ENCODE measurements around the gene GLUD1. TPM values are rescaled to one million over a fixed set of nuclear protein-coding genes. Genes with fewer than 3 reads are reported as not detected.
"Not testable (repeated sequence)": the region's sequence is repeated elsewhere in the genome, so short reads cannot be mapped to it uniquely, and the experiment has no call there.

GLUD1 gene
- total RNA-seq, 1 donor from 2014 or later: 120 TPM

DNA sequence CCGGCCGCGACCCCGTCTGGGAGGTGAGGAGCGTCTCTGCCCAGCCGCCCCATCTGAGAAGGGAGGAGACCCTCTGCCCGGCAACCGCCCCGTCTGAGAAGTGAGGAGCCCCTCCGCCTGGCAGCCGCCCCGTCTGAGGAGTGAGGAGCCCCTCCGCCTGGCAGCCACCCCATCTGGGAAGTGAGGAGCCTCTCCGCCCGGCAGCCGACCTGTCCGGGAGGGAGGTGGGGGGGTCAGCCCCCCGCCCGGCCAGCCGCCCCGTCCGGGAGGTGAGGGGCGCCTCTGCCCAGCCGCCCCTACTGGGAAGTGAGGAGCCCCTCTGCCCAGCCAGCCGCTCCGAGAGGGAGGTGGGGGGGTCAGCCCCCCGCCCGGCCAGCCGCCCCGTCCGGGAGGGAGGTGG lies 14.0 kb downstream of the GLUD1 start:
- ATAC-seq, H3K27me3 ChIP-seq, DNase-seq: not testable (repeated sequence)

DNA sequence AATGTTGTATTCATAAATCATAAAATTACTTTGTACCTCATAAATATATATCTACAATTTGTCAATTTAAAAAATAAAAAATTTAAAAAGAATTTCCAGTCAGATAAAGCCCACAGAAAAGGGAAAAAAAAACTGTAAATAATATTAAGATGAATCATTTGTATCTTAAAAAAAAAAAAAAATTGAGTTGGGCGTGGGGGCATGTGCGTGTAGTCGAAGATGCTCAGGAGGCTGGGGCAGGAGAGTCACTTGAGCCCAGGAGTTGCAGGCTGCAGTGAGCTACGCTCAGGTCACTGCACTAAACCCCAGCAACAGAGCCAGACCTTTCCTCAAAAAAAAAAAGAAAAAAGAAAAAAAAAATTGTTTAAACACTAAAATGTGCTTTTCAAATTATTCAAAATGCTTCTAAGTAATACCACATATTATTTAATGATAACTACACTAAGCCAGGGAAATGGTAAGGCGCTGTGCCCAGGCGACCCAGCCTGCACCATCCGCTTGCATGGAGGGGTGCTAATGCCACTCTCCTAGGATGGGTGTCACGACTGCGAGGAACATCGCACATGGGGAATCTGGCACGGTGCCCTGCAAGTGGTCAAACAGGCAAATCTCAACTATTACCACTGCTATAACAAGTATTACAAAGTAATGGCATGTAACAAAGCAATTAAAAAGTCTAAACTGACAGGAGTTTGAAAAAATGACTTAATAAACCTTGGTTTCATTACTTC lies 15.4 kb downstream of the GLUD1 start:
- Histone ChIP-seq H3K9me3 (no peaks in the 10 kb centered on the region), H3K36me3 (peaks cover 15% of the 10 kb centered on the region), H3K4me1 (peaks cover 18% of the 10 kb centered on the region), H3K4me3 (no peak overlapping the region), H3K27ac (no peak overlapping the region), H3K27me3 (no peaks in the 10 kb centered on the region)
- TF ChIP-seq, protein P1, sequence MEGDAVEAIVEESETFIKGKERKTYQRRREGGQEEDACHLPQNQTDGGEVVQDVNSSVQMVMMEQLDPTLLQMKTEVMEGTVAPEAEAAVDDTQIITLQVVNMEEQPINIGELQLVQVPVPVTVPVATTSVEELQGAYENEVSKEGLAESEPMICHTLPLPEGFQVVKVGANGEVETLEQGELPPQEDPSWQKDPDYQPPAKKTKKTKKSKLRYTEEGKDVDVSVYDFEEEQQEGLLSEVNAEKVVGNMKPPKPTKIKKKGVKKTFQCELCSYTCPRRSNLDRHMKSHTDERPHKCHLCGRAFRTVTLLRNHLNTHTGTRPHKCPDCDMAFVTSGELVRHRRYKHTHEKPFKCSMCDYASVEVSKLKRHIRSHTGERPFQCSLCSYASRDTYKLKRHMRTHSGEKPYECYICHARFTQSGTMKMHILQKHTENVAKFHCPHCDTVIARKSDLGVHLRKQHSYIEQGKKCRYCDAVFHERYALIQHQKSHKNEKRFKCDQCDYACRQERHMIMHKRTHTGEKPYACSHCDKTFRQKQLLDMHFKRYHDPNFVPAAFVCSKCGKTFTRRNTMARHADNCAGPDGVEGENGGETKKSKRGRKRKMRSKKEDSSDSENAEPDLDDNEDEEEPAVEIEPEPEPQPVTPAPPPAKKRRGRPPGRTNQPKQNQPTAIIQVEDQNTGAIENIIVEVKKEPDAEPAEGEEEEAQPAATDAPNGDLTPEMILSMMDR (IDR thresholded peaks at IDR 0.05): no peak
- intact Hi-C loops (cut with DNase I): no loop called here
- ATAC-seq (no peak), DNase-seq (no peak)

More for the DNA sequence above, 14.0 kb downstream of the GLUD1 start:
- H3K36me3 ChIP-seq; H3K9me3 ChIP-seq; H3K27ac ChIP-seq; H3K4me3 ChIP-seq; intact Hi-C loops (cut with DNase I): not testable (repeated sequence)
- H3K4me1 ChIP-seq: peaks cover 26% of the 10 kb centered on the region

DNA sequence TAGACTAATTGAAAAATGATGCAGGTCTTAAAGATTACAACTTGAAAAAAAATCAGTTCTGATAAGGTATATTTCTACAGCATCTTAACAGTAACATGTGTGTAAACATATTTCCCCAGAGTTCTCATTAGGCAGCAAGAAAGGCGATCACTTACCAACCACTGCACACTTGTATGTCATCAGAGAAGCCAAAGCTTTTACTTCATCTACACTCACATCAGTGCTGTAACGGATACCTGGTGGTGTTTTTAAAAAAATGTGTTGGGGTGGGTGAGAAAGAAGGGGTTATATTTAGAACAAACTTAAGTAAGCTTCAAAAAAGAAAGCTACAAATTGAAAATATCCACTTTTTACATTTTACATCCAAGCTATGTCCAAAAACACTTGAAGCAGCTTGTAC lies 18.2 kb downstream of the GLUD1 start:
- H3K4me3 ChIP-seq; intact Hi-C loops (cut with DNase I); H3K9me3 ChIP-seq; DNase-seq; ATAC-seq; H3K4me1 ChIP-seq; H3K27me3 ChIP-seq; H3K27ac ChIP-seq: not testable (repeated sequence)
- peaks cover 44% of the 10 kb centered on the region for H3K36me3 ChIP-seq

DNA sequence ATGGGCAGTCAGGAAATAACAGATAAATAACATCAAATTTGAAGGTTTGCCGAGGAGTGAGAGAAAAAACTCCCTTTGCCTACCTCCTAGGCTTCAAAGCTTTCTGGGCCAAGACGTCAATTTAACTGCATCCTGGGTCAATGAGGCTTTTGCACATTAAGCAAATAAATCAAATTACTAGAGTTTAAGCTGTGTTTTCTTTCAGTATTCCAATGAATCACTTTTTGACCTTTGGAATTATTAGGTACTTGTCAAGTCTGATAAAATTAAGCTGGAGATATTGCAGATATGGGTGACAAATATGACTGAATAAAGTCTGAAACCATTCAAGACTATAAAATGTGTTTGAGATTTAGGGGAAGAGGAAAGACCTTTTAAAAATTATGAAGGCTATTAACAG lies 22.2 kb downstream of the GLUD1 start:
- Histone ChIP-seq H3K4me3 (no peak overlapping the region), H3K27me3 (no peaks in the 10 kb centered on the region), H3K4me1 (no peaks in the 10 kb centered on the region), H3K27ac (no peak overlapping the region), H3K9me3 (no peaks in the 10 kb centered on the region), H3K36me3 (peaks cover 80% of the 10 kb centered on the region)
- intact Hi-C loops (cut with DNase I): no loop called here
- TF ChIP-seq, protein P1 (IDR thresholded peaks at IDR 0.05): no peak
- DNase-seq (no peak), ATAC-seq (no peak)

DNA sequence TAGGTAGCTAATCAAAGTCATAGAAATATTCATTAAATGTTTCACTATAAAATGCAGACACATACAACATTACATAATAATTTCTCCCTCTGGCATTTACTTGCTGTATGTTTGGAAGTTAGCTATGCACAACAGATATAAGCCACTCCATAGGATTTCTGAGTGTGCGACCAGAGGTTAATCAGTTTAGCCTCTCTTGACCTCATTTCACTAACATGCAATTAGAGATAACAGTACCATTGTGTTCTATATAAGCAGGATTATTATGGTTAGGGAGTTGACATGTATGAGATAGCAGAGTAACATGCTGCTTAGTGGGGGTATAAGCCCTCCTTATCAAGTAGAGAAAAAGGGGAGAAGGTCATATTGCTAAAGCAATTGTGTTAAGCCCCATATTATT lies 26.4 kb downstream of the GLUD1 start:
- ATAC-seq: no peak

DNA sequence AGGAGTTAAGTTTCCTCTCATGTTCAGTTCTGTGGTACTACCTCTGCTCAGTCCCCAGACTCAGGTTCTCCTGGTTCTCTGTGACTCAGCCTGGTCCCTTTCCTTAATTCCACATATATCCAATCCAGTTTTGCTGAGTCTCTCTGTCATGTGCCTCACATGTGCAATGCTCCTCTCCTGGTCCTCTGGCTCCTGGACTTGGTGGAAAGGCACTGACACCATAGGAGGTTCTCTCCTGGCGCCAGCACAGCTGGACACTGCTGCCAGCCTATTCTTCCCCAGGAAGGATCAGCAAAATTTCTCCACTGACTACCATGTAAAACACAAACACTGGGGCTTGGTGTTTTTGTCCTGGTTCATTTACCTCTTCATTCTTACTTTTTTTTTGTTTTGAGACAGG lies 27.8 kb downstream of the GLUD1 start:
- Histone ChIP-seq H3K9me3 (no peaks in the 10 kb centered on the region), H3K27ac (no peak overlapping the region), H3K4me1 (no peaks in the 10 kb centered on the region), H3K36me3 (peaks cover 97% of the 10 kb centered on the region), H3K4me3 (no peak overlapping the region), H3K27me3 (no peaks in the 10 kb centered on the region)
- intact Hi-C loops (cut with DNase I): no loop called here
- DNase-seq (no peak), ATAC-seq (no peak)
- TF ChIP-seq, protein P1 (IDR thresholded peaks at IDR 0.05): no peak

More for the DNA sequence above, 26.4 kb downstream of the GLUD1 start:
- DNase-seq: no peak
- no peaks in the 10 kb centered on the region for H3K9me3 ChIP-seq
- peaks cover 97% of the 10 kb centered on the region for H3K36me3 ChIP-seq
- no peaks in the 10 kb centered on the region for H3K4me1 ChIP-seq
- intact Hi-C loops (cut with DNase I): no loop called here
- H3K27ac ChIP-seq: no peak overlapping the region
- H3K27me3 ChIP-seq: no peaks in the 10 kb centered on the region
- no peak overlapping the region for H3K4me3 ChIP-seq
- TF ChIP-seq, protein P1 (IDR thresholded peaks at IDR 0.05): no peak

DNA sequence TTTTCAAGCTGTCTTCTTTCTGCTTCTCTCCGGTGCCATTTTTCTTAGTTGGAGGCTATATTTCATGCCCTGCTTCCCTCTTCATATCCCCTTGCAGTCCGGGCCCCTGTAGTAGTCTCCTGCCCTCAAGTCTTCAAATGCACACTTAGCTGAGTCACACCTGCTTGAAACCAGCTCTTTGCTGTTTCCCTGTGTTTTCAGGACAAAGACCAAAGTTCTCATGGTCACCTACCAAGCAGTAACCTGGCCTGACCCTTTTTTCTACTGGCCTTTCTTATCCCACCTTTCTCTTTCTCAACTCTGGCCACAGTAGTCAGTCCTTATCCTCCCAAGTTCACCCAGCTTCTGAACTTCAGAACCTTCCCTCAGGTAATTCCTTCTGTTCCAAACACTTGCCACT lies 28.5 kb downstream of the GLUD1 start:
- Histone ChIP-seq H3K36me3 (peaks cover 98% of the 10 kb centered on the region), H3K4me3 (no peak overlapping the region), H3K4me1 (no peaks in the 10 kb centered on the region), H3K27me3 (no peaks in the 10 kb centered on the region), H3K27ac (no peak overlapping the region), H3K9me3 (no peaks in the 10 kb centered on the region)
- ATAC-seq (no peak), DNase-seq (no peak)
- intact Hi-C loops (cut with DNase I): no loop called here
- TF ChIP-seq, protein P1 (IDR thresholded peaks at IDR 0.05): no peak
